GM18867 (cell line): Measurements from ENCODE around the gene IPO4.

Experiments used
- ATAC-seq: cut with Tn5 transposase; IDR thresholded peaks from one replicate; pipeline ENCODE4 v1.9.1; 2021; ENCODE audit warnings: mild to moderate bottlenecking, moderate library complexity; ENCODE audit not compliant: unreplicated experiment

Gene IPO4

DNA sequence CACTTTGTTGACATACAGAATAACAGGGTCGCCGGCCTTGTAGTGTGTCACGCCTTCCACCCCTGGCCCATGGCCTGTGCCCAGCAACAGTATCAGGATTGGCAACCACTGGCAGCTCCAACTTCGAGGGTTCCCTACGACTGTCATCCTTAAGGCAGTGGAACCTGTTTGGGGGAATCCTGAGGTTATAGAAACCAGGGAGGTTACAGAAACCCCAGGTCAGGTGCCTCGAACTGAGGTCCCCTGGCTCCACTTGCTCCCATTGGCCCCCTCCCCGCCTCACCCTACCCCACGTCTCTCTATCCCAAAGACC, 6.2 kb upstream of the IPO4 start:
- no peak for ATAC-seq

DNA sequence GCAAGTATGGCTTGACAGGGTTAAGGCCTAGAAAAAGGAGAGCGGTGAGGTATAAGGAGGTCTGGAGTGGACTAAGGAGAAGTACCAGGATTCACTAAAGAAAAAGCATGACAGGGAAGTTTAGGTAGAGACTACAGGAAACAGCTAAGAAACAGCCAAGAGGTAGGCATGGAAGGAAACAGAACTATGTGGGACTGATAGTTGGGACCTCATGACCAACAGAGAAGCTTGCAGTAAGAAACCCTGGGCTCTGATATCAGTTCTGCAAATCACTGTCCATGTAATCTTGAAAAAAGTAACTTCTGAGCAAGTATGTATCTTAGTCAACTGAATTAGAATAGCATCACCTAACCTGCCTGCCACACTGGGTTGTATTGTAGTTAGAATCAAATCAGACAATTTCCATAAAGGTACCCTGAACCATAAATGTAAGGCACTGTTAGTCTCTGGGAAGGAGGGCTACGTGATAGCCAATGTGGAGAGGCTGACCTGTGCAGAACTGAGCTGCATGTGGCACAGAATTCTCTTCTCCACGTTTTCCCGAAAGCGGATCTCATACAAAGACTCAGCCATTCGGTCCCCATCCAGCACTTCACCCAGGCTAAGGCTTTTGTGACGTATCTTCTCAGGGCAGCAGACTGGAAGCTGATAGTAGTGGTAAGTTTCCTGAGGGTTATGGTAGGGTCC, 5.7 kb upstream of the IPO4 start:
- no peak for ATAC-seq

DNA sequence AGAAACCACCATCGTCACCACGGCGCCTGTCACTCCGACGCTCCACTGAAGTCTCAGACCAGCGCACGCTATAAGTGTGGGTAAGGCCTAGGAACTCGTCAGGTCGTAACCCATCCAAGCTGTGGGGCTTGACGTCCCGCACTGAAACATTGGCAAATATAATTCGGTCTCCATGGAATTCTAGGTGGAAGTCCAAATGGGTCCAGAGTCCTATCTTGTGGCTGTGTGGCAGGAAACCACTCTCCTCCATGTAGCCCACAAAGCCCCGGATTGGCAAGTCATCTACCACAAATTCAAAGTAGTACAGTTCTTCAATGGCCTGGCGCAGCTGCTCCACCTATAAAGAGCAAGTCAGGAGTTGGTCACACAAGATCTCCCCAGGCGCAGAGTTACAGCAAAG, 4.3 kb upstream of the IPO4 start:
- ATAC-seq, result no peak

DNA sequence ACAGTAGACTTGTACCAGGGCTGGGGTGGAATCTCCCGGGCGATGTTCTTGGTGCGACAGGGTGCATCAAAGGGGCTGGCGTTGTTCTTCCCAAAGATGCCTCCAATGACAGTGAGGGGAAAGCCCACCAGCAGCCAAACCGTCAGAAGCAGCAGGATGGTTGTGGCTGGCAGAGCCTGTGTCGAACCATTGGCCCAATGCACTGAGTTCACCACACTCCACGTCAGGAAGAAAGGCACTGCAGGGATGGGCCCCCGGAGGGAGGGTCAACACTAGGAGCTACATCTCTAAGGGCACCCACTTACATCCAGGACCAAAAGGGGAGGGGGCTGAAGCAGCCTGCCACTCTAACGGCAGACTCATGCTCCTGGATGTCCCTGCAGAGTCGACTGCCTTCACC, 1.8 kb upstream of the IPO4 start:
- ATAC-seq, result no peak

DNA sequence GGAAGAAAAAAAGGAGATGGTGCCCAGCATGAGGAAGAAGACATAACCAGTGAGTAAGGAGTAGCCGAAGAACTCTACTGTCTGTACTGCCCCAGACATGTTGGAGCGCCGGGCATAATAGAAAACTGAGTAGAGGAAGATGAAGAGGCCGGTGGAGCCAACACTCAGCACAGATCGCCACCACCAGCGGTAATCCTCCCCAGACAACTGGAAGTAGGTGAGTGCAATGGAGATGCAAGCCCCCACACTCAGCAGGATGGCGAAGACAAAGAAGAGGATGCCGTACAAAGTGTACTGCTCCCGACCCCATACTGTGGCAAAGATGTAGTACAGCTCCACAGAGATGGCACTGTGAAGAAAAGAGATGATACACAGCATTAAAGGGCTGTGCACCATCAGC, 844 bp upstream of the IPO4 start:
- no peak for ATAC-seq

DNA sequence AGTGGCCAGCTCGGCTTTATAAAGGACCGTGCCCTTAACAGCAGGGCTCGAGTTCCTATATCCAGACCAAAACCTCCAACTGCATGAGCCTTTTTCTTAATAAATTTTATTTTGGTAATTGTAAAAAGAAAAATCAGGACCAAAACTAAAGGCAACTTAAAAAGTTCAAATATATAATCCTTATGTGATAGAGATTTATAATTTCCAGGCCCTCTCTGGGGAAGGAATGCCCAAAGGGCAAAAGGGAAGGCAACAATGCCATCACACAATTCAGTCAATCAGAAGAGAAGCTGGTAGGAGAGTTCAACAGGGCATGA, 401 bp upstream of the IPO4 start:
- ATAC-seq, result no peak

DNA sequence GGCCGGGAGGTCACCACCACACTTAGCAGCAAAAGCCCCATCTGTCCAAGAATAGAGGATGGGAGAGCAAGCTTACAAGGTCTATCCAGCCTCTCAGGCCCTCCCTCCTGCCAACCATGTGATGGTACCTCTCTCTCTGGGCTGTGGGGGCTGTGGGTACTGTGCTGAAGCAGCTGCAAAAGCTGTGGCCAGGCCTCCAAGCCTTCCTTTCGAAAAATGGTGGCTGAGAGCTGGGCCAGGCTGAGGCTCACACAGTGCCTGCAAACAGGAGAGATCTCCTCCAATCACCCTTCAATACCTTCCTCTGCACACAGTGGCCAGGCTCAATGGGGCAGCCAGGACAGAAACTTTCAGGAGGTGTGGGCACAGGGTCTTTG, 1.1 kb downstream of the IPO4 start:
- no peak for ATAC-seq

DNA sequence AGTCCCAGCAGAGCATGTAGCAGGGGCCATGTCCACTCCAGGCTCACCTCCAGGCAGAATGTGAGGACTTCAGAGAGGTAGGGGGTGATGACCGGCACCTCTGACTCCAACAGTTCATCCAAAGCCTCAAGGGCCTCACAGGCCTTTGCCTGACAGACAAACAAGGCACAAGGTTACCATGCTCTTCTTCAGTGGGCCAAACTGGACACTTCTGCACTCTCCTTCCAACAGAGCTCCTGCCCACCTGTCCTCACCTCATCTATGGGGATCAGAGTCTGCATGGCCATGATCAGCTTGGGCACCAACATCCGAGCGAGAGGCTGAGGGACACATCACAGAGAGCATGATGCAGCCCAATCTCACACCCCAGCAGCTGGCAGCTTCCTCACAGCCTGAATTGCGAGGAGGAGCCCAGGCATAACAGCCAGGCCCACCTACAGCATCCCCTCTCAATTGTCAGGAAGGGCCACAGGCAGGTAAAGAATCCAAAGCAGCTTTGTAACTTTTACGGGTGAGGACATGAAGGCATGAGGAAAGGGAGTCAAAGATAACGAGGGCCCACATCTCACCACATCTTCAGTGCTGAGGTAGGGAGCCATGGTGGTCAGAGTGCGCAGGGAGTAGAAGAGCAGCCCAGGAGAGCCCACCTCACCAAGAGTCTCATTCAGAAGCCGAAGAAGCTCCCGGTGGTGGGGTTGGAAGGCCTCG, 1.6 kb downstream of the IPO4 start:
- no peak for ATAC-seq

DNA sequence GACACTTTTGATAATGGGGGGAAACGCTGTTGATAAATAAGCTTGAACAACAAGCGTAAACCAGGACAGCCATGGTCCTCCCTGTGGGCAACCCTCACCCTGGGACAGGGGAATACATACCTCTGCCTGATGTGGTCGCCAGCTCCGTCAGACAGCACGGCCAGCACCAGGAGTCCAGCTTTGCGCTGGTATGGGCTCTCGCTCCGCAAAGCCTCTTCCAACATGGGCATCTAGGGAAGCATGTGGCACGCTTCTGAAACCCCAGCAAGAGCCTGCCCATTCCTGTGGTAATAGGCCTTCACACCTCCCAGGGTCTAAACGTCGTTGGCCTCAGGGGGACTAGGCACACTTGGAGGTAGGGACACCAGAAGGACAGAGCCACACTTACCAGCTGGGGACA, 2.9 kb downstream of the IPO4 start:
- no peak for ATAC-seq

DNA sequence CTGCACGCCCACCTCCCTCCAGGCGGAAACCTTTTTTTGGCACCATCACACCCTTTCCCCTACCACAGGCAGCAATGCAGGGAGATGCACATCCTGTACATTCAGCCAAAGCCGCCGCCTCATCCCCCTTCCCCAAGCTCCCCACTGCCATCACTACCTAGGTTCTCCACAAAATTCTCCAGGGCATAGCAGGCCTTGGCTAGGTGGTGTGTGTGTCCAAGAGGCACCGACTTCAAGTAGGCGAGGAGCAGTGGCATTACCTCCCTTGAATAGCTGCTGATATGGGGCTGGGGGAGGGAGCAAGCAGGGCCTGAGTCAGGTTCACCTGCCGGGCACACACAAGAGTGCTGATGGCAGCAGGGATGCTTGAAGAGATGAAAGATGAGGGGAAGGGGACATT, 3.6 kb downstream of the IPO4 start:
- no peak for ATAC-seq

DNA sequence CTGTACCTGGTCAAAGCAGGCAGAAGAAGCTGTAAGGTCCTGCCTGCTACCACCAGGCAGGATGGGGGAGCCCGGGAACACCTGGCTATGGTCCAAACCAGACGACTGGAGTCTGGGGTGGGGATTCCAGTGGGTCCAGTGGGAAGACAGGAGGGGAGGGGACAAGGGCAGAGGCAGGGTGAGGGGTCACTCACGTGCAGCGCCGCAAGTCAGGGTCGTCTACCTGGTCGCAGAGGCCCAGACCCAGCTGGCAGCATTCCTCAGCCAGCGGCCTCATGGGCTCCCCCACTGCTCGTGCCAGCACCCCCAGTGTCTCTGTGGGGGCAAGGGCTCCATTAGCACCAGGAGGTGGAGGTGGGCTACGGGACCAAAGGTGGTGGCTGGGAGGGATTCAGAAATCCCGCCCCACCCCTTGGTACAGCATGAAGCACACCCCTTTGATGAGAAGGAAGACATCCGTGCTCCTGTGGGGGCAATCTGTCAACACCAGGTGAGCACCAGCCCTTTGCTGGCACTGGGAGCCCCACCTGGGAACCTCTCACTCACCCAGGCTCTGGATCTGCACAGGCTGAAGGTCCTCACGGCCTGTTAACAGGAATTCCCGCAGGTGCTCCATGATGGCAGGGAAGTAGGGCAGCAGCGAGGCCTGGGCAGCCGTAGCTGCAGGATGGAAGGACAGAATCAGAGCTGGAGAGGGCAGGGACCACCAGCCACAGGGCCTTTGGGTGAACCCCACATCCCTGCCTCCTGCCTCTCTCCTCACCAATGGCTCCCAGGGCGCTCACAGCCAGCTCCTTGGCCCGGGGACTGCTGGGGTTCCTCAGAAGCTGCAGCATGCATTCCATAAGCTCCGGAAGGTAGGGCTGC, 4.3 kb downstream of the IPO4 start:
- no peak for ATAC-seq

DNA sequence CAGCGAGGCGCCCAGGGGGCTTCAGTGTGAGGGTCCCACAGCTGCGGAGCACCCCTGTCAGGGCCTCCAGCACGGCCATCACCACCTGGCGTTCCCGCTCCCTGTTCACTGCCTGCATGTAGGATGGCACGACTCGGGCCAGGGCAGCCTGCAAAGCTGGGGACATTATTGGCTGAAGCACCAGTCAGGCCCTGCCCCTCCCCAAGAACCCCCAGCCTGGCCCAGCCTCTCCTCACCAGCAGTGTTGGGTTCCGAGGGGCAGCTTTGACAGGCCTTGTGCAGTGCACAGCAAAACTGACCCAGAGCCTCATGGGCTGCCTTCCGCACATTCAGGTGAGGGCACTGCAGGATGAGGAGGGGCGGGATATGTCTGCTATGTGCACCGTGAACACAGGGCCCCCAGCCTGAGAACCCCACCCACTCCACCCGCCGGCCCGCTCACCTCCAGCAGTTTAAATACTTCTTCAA, 5.6 kb downstream of the IPO4 start:
- no peak for ATAC-seq

DNA sequence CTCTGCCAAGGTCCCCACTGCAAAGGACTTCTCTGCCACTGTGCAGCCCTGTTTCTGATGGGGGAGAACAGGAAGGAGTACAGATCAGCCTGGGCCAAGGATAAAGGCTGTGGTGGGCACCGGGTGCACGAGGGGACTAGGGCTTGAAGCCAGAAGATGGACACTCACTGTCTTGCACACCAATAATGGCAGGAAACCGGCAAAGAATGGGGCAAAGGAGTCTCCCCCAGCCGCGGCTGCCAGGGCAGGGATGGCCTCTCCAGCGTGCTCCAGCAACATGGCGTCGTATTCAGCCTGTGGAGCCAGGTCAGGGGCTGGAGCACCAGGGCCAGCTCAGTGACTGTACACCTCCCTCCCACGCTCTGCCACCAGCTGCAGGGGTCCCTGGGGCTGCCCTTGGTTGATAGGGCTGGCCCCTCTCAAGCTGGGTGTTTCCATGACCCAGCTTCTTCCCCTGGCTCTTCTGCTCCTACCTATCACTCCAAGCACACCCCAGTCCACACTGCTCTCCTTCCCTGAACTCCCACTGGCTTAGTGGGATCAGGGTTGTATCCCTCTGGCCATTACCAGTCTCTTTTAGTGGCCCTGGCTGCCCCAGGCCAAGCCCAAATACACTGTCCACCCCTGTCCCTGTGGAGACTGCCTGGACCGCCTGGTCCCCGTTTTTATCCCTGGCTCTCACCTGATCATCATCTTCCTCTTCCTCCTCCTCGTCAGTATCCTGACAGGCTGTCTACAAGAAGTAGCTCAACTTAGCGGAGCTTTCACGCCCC, 6.3 kb downstream of the IPO4 start:
- no peak for ATAC-seq

DNA sequence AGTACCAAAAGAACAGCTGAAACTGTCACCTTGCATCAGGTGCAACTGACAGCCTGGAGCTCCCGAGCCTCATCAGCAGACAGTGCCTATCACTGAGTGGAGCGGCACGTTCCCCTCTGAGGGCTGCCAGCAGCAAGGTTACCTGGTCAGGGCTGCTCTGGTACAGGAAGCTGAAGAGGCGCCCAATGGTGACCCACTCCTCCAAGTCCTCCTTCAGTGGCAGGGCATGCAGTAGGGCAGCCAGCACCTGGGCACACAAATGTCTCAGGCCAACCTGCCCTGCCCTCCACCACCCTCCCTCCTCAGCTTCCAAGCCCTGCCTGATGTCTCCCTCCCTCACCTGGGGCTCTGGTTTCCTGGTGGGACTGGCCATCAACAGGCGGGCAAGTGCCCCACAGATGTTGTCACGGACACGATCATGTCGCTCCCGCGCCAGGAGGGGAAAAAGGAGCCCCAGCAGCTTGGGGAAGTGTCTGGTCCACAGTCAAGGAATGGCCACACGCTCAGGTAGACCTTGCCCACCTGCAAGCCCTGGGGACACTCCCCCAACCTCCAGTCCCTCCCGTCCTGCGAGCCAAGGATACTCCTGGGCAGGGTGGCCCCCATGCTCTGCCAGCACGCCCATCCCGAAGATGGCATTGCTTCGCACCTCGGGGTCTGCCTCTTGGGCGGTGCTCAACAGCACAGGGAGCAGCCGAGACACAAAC, 7.1 kb downstream of the IPO4 start:
- ATAC-seq, result no peak

DNA sequence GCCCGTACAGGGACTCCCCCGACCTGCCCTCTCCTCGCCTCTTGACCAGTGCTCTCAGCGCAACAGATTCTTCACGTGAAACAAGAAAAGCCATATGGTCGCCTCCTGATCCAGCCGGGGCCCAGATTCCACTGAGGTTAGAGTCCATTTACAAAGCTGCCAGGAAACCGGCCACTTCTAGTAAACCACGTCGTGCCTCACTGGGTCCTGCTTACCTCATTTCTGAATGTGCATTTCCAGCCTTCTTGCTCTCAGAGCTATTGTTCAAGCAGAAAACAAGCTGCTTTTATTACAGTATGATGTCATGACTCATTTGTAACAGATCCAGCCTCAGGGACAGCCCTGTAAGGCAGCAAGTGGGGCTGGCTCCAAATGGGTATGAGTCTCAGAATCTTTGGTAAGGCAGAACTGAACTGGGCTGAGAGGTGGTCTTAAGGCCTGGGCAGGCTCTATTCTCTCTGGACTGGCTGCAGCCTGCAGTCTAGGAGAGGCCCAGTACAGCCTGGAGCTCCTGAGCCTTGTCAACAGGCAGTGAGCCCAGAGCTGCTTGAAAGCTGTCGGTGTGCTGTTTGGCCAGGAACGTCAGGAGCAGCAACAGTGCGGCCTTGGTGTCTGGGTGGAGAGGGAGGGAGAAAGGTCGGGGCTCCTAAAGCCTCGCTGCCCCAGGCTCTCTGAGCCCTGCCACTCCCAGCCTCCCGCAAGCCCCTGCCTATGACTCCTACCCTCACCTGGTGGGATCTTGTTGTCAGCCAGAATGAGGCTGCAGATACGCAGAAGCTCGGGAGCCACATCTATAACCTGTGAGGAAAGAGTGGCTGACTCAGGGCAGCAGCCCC, 8.4 kb downstream of the IPO4 start:
- no peak for ATAC-seq

DNA sequence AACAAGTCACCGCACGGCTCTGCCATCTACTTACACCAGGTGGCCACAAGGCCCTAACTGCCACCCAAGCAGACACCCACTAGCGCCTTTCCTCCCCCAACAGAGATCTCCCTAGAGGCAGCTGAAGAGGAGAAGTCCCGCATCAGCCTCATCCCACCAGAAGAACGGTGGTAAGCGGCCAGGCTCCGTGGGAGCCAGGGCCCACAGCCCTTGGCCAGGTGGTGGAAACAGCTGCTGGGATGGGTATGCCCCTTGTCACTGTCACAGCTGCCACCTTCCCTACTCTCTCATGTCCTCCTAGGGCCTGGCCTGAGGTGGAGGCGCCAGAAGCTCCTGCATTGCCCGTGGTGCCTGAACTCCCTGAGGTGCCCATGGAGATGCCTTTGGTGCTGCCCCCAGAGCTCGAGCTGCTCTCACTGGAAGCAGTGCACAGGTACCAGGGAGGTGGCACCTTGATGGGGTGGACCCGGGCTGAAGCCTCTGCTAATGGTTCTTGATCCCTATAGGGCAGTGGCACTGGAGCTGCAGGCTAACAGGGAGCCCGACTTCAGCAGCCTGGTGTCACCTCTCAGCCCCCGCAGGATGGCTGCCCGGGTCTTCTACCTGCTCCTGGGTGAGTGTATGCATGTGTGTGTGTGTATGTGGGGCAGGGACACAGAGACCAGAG, 9.2 kb downstream of the IPO4 start:
- ATAC-seq, result no peak

DNA sequence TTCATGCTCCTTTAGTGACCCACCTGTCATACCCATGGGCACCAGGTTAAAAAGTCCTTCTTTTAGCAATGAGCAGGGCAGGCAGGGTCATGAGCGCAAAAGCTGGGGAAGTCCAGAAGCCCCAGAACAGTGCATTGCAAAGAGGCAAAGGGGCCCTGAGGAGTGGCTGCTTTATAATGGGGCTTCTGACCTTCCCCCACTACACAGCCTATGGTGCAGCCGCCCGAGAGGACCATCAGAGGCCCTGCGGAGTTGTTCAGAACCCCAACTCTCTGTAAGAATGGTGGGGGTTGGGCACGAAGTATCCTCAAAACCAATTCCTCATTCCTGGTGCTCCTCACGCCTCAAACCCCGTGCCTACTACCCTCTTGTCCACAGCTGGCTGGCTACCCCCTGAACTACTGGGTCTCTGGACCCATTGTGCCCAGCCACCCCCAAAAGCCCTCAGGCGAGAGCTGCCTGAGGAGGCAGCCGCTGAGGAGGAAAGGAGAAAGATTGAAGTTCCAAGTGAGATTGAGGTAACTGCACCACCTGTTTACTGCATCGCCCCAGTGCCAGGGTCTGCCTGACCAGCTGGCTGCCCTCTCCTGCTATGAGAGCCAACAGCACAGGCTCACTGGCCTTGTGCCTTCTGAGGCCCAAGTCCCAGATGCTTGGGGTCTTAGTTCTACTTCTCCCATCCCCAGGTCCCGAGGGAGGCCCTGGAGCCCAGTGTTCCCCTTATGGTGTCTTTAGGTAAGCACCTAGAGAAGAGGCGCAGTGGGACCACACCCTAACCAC, 10.0 kb downstream of the IPO4 start:
- no peak for ATAC-seq

DNA sequence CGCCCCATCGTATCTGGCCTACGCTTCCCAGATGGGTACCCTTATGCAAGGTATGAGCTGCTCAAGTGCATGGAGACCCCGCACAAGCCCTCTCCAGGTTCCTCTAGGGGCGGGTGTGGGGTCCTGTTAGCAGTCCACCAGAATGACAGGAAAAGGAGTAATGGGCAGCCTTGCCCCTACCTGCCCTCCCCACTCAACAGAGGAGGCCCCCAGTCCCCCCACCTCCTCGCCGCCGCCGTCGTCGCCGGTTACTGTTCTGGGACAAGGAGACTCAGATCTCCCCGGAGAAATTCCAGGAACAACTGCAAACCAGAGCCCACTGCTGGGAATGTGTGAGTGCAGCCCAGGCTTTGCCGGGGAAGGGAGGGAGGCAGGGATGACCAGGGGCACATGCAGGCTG, 10.7 kb downstream of the IPO4 start:
- no peak for ATAC-seq
